ENCODE measurements around the gene PRPF6. TPM values are rescaled to one million over a fixed set of nuclear protein-coding genes. Genes with fewer than 3 reads are reported as not detected.

The PRPF6 gene
- total and polyA plus RNA-seq, 2 of the 13 experiments (the other 11 are each of a cell fraction or from before 2014, with no cell fraction given): 63.7 to 101 TPM

DNA sequence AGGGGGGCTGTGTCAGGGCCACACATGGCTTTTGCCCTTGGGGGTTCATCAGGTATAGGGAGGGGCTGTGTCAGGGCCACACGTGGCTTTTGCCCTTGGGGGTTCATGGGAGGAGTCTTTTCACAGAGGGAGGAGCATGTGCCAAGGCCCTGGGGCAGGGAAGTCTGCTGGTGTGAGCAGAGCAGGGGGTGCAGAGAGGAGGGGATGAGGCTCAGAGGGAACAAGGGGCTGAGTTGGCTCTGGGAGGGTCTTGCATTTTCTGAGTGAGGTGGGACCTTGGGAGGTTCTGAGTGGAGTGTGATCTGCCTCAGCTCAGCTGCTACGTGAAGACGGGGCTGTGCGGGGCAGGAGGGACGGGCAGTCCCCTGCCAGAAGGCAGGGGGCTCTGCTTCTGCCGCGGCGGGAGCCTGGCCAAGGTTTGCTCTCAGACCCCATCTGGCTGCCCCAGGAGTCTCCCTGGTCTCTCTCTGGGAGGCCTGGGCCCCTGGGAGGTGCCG lies 74.5 kb downstream of the PRPF6 start (continued):
- no peak for TF ChIP-seq SNAPC2 (CRISPR knock-in tag; IDR thresholded peaks at IDR 0.05)
- 0 out of 2 replicates have a peak, but pooled peaks have one; percentile 39 for TF ChIP-seq SATB2 (CRISPR knock-in tag; IDR thresholded peaks at IDR 0.05)
- TF ChIP-seq SALL1 (CRISPR knock-in tag; IDR thresholded peaks at IDR 0.05): no peak
- TF ChIP-seq SP5 (CRISPR knock-in tag; IDR thresholded peaks at IDR 0.05; ENCODE audit: borderline replicate concordance, low read depth): 0 out of 2 replicates have a peak, but pooled peaks have one; percentile 31
- TF ChIP-seq, protein P1, sequence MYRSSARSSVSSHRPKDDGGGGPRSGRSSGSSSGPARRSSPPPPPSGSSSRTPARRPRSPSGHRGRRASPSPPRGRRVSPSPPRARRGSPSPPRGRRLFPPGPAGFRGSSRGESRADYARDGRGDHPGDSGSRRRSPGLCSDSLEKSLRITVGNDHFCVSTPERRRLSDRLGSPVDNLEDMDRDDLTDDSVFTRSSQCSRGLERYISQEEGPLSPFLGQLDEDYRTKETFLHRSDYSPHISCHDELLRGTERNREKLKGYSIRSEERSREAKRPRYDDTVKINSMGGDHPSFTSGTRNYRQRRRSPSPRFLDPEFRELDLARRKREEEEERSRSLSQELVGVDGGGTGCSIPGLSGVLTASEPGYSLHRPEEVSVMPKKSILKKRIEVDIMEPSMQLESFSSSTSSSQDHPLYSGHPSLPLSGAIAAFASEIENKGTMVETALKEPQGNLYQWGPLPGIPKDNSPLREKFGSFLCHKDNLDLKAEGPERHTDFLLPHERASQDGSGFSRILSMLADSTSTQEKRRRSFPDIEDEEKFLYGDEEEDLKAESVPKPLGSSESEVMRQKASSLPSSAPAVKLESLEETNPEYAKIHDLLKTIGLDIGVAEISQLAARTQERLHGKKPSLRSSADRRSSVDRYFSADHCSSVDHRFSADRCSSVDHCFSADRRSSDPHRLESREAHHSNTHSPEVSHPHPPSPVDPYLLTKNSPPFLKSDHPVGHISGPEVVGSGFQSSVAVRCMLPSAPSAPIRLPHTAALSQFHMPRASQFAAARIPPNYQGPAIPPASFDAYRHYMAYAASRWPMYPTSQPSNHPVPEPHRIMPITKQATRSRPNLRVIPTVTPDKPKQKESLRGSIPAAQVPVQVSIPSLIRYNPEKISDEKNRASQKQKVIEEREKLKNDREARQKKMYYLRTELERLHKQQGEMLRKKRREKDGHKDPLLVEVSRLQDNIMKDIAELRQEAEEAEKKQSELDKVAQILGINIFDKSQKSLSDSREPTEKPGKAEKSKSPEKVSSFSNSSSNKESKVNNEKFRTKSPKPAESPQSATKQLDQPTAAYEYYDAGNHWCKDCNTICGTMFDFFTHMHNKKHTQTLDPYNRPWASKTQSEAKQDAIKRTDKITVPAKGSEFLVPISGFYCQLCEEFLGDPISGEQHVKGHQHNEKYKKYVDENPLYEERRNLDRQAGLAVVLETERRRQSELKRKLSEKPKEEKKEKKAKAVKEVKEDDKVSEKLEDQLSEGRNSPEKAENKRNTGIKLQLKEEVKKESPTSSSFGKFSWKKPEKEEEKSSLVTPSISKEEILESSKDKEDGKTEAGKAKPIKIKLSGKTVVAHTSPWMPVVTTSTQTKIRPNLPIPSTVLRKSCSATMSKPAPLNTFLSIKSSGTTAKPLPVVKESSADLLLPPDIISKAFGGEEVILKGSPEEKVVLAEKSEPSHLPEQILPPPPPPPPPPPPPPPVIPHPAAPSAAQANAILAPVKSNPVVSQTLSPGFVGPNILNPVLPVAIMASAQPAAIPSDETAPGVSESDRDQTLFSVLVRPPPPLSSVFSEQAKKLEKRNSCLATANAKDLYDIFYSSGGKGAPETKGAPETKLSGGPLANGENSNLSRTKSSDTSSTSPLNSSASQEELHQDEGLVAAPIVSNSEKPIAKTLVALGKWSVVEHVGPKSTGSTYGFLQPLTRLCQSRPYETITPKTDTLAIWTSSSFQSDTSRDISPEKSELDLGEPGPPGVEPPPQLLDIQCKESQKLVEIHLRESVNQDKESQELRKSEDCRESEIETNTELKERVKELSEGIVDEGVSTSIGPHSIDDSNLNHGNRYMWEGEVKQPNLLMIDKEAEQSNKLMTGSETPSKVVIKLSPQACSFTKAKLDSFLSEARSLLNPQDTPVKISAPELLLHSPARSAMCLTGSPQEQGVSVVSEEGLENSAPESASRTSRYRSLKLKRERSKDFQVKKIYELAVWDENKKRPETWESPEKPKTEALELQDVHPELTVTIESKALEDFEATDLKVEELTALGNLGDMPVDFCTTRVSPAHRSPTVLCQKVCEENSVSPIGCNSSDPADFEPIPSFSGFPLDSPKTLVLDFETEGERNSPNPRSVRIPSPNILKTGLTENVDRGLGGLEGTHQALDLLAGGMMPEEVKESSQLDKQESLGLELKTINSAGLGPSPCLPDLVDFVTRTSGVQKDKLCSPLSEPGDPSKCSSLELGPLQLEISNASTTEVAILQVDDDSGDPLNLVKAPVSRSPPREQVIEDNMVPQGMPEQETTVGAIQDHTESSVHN (CRISPR knock-in tag; IDR thresholded peaks at IDR 0.05): no peak
- TF ChIP-seq ZNF354B (CRISPR knock-in tag; IDR thresholded peaks at IDR 0.05): peak; percentile 89; the same call in 1 of the 2 replicates
- peak; percentile 32; the same call in 1 of the 2 replicates for TF ChIP-seq GFI1 (CRISPR knock-in tag; IDR thresholded peaks at IDR 0.05; ENCODE audit: borderline replicate concordance)
- TF ChIP-seq ZNF775 (CRISPR knock-in tag; IDR thresholded peaks at IDR 0.05; ENCODE audit: borderline replicate concordance): no peak
- no peak for TF ChIP-seq HNRNPLL (IDR thresholded peaks at IDR 0.05; ENCODE audit: low read depth, low read length, poor library complexity, severe bottlenecking)
- 0 out of 2 replicates have a peak, but pooled peaks have one; percentile 4 for TF ChIP-seq ZNF749 (CRISPR knock-in tag; IDR thresholded peaks at IDR 0.05; ENCODE audit: borderline replicate concordance)
- TF ChIP-seq ZSCAN29 (CRISPR knock-in tag; conservative IDR thresholded peaks at IDR 0.05): peak; percentile 32; the same call in 1 of the 2 replicates
- TF ChIP-seq MIER3 (CRISPR knock-in tag; IDR thresholded peaks at IDR 0.05; ENCODE audit: borderline replicate concordance): no peak
- TF ChIP-seq ZNF501 (CRISPR knock-in tag; IDR thresholded peaks at IDR 0.05): peak; percentile 11; the same call in 1 of the 2 replicates
- TF ChIP-seq MIXL1 (CRISPR knock-in tag; IDR thresholded peaks at IDR 0.05): peak; percentile 7; the same call in 1 of the 2 replicates
- 0 out of 2 replicates have a peak, but pooled peaks have one; percentile 27 for TF ChIP-seq IKZF1 (IDR thresholded peaks at IDR 0.05)
- no peak for TF ChIP-seq PHB2 (IDR thresholded peaks at IDR 0.05; ENCODE audit: partially characterized antibody)
- TF ChIP-seq SRSF4 (IDR thresholded peaks at IDR 0.05; ENCODE audit: low read depth, low read length, poor library complexity, severe bottlenecking): no peak
- TF ChIP-seq TBX3 (IDR thresholded peaks at IDR 0.05; ENCODE audit: borderline replicate concordance): peak; percentile 22; the same call in 1 of the 2 replicates
- TF ChIP-seq TSC22D2 (CRISPR knock-in tag; IDR thresholded peaks at IDR 0.05; ENCODE audit: borderline replicate concordance): no peak
- TF ChIP-seq KDM1A (CRISPR knock-in tag; IDR thresholded peaks at IDR 0.05): peak; percentile 100
- TF ChIP-seq KAT2B (IDR thresholded peaks at IDR 0.05; ENCODE audit: borderline replicate concordance, low read depth, low read length): no peak
- TF ChIP-seq, protein P2, sequence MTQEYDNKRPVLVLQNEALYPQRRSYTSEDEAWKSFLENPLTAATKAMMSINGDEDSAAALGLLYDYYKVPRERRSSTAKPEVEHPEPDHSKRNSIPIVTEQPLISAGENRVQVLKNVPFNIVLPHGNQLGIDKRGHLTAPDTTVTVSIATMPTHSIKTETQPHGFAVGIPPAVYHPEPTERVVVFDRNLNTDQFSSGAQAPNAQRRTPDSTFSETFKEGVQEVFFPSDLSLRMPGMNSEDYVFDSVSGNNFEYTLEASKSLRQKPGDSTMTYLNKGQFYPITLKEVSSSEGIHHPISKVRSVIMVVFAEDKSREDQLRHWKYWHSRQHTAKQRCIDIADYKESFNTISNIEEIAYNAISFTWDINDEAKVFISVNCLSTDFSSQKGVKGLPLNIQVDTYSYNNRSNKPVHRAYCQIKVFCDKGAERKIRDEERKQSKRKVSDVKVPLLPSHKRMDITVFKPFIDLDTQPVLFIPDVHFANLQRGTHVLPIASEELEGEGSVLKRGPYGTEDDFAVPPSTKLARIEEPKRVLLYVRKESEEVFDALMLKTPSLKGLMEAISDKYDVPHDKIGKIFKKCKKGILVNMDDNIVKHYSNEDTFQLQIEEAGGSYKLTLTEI (CRISPR knock-in tag; conservative IDR thresholded peaks at IDR 0.05): no peak

Data from HepG2 (cell line).